GM12801 (cell line): Measurements from ENCODE around the gene PTK6.

Experiments
- CTCF ChIP-seq: IDR thresholded peaks from one replicate; pipeline ENCODE4 v1.5.1; 2011; ENCODE audit warnings: control low read depth; ENCODE audit not compliant: insufficient read length; ENCODE audit errors: extremely low read depth

Gene PTK6

GRCh38 chr20:63522981-63523611, 14.1 kb downstream of the PTK6 start:
- TF ChIP-seq CTCF, result no peak

- TF ChIP-seq CTCF, result no peak
Measured at GRCh38 chr20:63522091-63522868, 14.9 kb downstream of the PTK6 start.

GRCh38 chr20:63521602-63522001, 15.6 kb downstream of the PTK6 start:
- TF ChIP-seq CTCF, result no peak

GRCh38 chr20:63520934-63521601, 16.1 kb downstream of the PTK6 start:
- TF ChIP-seq CTCF, result no peak

- no peak for TF ChIP-seq CTCF
Measured at GRCh38 chr20:63520504-63520933, 16.7 kb downstream of the PTK6 start, which contains the start of gene PPDPF. Gene PPDPF, plus strand, starts transcription at chr20:63520765. Its CDS starts 544 bp downstream, at chr20:63521309.

GRCh38 chr20:63519668-63520503, 17.3 kb downstream of the PTK6 start:
- TF ChIP-seq CTCF, result no peak
